ENCODE data around the gene BTBD17.
A peak's percentile ranks its signal among the peaks of the same experiment; 100 is the strongest.
"Not testable (repeated sequence)": the region's sequence is repeated elsewhere in the genome, so short reads cannot be mapped to it uniquely, and the experiment has no call there.

The BTBD17 gene

GRCh38 chr17:74361230-74362068 is at the start of gene BTBD17:
Gene BTBD17 (minus strand): TSS chr17:74361868. CDS start chr17:74361819, 49 bp downstream.
- peak; percentile 38 for DNase-seq

- DNase-seq, result no peak
Observed at GRCh38 chr17:74410001-74410443, 48.4 kb upstream of the BTBD17 start.

- no peak for DNase-seq
Observed at GRCh38 chr17:74408815-74409214, 47.1 kb upstream of the BTBD17 start.

GRCh38 chr17:74408262-74408661 is 46.6 kb upstream of the BTBD17 start:
- no peak for DNase-seq

GRCh38 chr17:74407384-74407783 is 45.7 kb upstream of the BTBD17 start:
- no peak for DNase-seq

GRCh38 chr17:74405311-74405710 is 43.6 kb upstream of the BTBD17 start:
- not testable (repeated sequence) for DNase-seq

- DNase-seq, result no peak
Observed at GRCh38 chr17:74404789-74405188, 43.1 kb upstream of the BTBD17 start.

- DNase-seq, result no peak
Observed at GRCh38 chr17:74404218-74404617, 42.5 kb upstream of the BTBD17 start.

GRCh38 chr17:74403512-74404137 is 42.0 kb upstream of the BTBD17 start:
- DNase-seq, result no peak

GRCh38 chr17:74402048-74402447 is 40.4 kb upstream of the BTBD17 start:
- DNase-seq, result no peak

- no peak for DNase-seq
Observed at GRCh38 chr17:74396567-74396966, 34.9 kb upstream of the BTBD17 start.

GRCh38 chr17:74394977-74395376 is 33.3 kb upstream of the BTBD17 start:
- DNase-seq, result no peak

GRCh38 chr17:74394275-74394950 is 32.7 kb upstream of the BTBD17 start:
- DNase-seq, result no peak

- no peak for DNase-seq
Observed at GRCh38 chr17:74393346-74393942, 31.8 kb upstream of the BTBD17 start.

GRCh38 chr17:74392848-74393247 is 31.2 kb upstream of the BTBD17 start:
- DNase-seq, result no peak

GRCh38 chr17:74391771-74392170 is 30.1 kb upstream of the BTBD17 start:
- no peak for DNase-seq

GRCh38 chr17:74390680-74391653 is 29.3 kb upstream of the BTBD17 start:
- DNase-seq, result no peak

GRCh38 chr17:74389937-74390679 is 28.4 kb upstream of the BTBD17 start:
- no peak for DNase-seq

- DNase-seq, result no peak
Observed at GRCh38 chr17:74389084-74389753, 27.6 kb upstream of the BTBD17 start.

GRCh38 chr17:74387365-74388218 is 25.9 kb upstream of the BTBD17 start:
- no peak for DNase-seq

All from activated CD8-positive, alpha-beta memory T cell treated with anti-CD3 and anti-CD28 coated beads, Interleukin-2, amount 50 U/mL, for 4 hours (primary cell).